ENCODE measurements around the gene EFL1.

- TF ChIP-seq EP300 (conservative IDR thresholded peaks at IDR 0.05; ENCODE audit: poor library complexity, severe bottlenecking) (no peak), CTCF (IDR thresholded peaks at IDR 0.05; ENCODE audit: poor library complexity, severe bottlenecking) (no peak), EZH2 (IDR thresholded peaks at IDR 0.05; ENCODE audit: borderline replicate concordance, insufficient read depth, low read length, poor library complexity, severe bottlenecking) (no peak), MXI1 (conservative IDR thresholded peaks at IDR 0.05; ENCODE audit: poor library complexity, severe bottlenecking) (no peak), TAF1 (IDR thresholded peaks at IDR 0.05; ENCODE audit: low read depth) (no peak), SMC3 (conservative IDR thresholded peaks at IDR 0.05; ENCODE audit: poor library complexity) (no peak), RAD21 (conservative IDR thresholded peaks at IDR 0.05) (no peak), POLR2AphosphoS5 (IDR thresholded peaks at IDR 0.05) (no peak), REST (IDR thresholded peaks at IDR 0.05; ENCODE audit: borderline replicate concordance) (no peak)
These were observed 66.2 kb downstream of the EFL1 start for GRCh38 chr15:82196353-82196752.
